GM18526 (cell line): ENCODE results near the gene NCK2.

Experiments used
- POLR2A ChIP-seq: IDR thresholded peaks from 3 replicates; pipeline ENCODE4 v1.6.1; 2011; ENCODE audit not compliant: insufficient read length; ENCODE audit errors: extremely low read depth

NCK2 gene

GRCh38 chr2:105787376-105788318, 42.9 kb downstream of the NCK2 start:
- TF ChIP-seq POLR2A = no peak

GRCh38 chr2:105788670-105789290, 44.1 kb downstream of the NCK2 start:
- no peak for TF ChIP-seq POLR2A

DNA sequence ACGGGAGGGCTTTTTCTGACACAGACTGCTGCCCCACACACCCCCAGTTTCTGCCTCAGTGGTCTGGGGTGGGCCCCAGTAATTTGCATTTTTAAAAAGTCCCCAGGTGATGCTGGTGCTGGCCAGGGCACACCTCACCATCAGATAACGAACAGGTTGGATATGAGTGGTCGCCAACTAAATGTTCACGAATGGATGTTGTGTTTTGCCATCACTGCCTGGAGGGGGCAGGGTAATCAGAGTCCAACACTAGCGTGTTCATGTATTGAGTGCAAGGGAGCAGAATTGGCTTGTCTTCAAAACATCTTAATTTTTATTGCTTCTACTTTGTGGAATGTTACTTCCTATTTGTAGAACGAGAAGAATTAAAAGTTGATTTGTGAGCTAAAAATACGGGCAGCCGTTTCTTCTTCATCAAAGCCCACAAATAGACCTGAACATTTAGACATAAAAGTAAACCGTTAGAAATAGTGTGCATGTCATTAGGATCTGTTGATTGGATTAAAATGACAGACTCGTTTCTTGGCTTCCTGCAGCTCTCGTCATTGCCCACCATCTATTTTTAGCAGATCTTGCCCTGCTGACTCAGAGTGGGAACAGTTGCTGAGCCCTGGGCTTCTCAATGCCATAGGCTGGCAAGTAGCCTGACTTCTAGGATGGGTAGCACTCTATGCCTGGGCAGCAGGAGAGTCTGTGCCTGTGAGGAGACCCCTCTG, 45.2 kb downstream of the NCK2 start:
- TF ChIP-seq POLR2A = no peak

- TF ChIP-seq POLR2A = no peak
These were observed 45.9 kb downstream of the NCK2 start for GRCh38 chr2:105790461-105791149.

GRCh38 chr2:105791229-105791628, 46.5 kb downstream of the NCK2 start:
- TF ChIP-seq POLR2A = no peak

DNA sequence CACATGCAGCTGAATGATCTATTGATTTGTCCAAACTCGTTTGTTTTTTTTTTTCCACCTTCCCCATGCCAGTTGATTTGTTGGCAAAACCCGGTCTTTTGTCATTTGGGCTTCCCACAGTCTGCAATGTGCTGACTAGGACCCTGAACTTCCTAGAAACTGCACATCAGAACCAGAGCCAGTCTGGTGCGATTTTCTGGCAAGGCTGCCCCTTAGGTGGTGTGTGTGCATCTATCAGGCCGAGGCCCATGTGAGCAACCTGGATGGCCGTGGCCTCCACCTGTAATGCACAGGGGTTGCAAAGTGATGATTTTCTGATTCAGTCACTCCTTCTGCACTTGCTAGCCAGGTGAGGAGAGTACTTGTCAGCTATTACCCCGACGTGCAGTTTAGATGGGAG, 47.8 kb downstream of the NCK2 start:
- TF ChIP-seq POLR2A = no peak

DNA sequence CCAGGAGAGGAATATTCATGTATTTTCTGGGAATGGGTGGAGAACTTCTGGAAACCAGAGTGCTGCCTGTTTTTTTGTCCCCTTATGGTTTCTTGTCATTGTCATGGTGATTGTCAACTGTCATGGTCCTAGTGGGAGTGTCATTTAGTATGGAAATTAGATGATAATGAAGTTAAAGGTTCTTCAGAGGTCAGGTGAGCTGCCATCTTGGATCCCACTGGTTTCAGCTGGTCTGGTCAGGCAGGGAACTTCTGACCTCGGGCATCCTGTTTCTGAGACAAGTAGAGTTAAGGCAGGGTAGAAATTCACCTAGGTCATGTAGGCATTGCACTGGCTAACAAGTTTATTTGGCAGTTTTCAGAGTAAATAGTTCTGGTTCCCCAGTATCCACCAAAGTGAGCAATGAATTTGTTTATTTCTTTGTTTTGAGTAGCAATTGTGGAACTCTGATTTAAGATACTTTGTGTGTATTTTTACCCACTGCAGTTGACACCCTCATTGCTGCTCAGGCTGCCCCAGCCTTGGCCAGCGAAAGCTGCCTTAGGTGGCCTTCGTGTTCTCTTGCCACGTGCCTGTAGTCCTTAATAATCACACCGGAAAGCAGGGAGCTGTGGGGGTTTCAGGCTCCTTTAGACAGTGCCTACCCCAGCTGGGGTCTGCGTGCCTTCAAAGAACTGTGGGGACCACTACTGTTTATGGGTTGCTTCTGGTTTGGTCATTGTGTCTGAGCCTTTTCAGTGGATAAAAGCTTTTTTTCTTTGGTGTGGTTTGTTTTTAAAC, 48.7 kb downstream of the NCK2 start:
- TF ChIP-seq POLR2A = no peak

GRCh38 chr2:105794926-105795574, 50.3 kb downstream of the NCK2 start:
- no peak for TF ChIP-seq POLR2A

DNA sequence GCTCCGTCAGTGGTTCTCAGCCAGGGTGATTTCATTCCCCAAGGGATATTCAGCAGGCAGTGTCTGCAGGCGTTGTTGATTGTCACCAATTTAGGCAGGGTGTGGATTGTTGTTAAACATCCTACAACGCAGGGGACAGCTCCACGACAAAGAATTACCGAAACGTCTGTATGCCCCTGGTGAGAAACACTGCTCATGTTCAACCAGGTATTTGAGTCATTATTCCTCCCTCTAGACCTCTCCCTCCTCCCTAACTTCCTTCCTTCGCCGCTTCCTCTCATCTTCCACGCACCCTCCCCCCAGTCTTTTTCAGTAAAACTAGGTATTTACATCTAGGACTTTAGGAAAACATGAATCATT, 50.8 kb downstream of the NCK2 start:
- TF ChIP-seq POLR2A = no peak

DNA sequence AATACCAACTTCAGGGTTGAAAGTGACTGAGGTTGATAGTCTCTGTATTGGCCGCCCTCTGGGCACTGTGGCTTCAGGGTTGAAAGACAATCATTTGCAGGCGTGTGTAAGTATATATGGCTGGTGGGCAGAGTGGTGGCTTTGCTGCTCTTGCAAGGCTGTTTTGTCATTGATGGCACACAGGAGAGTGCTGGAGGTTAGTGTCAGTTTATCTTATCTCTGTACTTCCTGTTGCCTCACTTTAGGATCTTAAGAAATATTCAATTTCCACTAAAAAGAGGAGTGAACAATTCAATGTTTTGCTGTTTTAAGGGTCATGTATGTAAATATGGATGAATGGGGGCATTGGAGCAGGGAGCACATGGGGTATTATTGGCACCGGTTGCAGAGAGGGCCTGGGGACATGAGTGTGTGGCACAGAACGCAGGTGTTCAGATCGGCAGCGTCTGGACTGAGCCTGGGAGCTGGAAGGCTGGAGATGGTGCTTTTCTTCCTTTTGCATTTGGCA, 51.5 kb downstream of the NCK2 start:
- no peak for TF ChIP-seq POLR2A

GRCh38 chr2:105796791-105797190, 52.1 kb downstream of the NCK2 start:
- TF ChIP-seq POLR2A = no peak

DNA sequence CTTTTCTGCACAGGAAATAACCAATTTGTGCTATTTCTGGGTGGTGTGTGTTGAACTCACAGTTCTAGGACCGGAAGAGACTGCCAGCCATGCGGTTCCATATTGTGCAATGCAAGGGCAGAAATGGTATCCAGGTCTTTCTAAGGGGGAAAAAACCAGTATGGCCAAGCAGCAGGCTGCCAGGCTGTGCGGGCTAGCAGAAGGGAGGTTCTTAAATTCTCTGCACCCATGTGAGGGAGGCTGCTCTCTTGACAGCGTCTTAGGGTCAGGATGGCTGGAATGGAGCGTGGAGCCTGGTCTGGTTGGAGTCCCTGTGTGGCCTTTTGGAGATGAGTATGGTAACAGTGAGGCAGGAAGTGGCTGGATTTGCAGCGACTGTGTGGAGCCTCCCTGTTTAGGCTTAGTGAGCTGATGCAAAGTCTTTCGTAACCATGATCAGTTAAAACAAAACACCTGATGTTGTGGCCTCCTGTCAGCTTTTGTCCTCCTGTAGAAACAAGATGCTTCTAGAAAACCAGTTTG, 52.6 kb downstream of the NCK2 start:
- TF ChIP-seq POLR2A = peak; percentile 23

DNA sequence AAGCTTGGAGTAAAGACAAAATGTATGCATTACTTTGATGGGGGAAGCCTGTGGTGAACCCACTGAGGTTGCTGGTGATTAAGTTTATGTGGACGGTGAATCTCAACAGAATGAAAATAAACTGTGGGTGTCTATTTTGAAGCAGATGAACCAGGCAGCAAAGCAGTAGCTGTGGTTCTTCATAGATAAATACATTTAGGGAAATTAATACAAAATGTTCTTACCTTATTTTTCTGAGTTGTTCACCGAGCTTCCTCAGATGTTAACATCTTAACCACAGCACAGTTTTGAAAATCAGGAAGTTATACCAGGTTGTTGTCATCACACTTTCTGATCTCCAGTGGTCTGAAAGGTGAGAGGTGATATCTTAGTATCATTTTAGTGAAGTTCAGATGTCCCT, 53.9 kb downstream of the NCK2 start:
- no peak for TF ChIP-seq POLR2A
